Adipose tissue (tissue), 3 donors: ENCODE results near the gene GRP. TPM values are rescaled to one million over a fixed set of nuclear protein-coding genes. Genes with fewer than 3 reads are reported as not detected.

Experiments
- H3K27ac ChIP-seq: one replicate; pipeline ENCODE4 v1.5.1; 2013; ENCODE audit warnings: low read depth, low read length
- WGBS, 3 donors: extraction: QIAGEN DNeasy Blood & Tissue Kit; methylation state at CpG; one replicate each; pipeline ENCODE4 v1.1.7; 2013; 5-methylcytosine and 5-hydroxymethylcytosine counted together
- polyA plus RNA-seq, 3 donors: library from polyadenylated mRNA; stranded (reverse); fragments of 200-250 nt; gene quantifications; one replicate each; pipeline ENCODE4 v1.2.3, GENCODE V29; 2013
- donor health status: healthy with polysubstance abuse.
- donor health status: Bipolar disorder and iron deficiency.
- donor health status: healthy.

GRP gene
- polyA plus RNA-seq, 3 donors: 0.31 TPM; not detected in 2

- WGBS, 3 donors: 6 to 10% (median 7%) methylated on average over 17 of the region's 17 CpGs
- H3K27ac ChIP-seq: no peak overlapping the region
Measured at GRCh38 chr18:59264121-59264571, 44.2 kb downstream of the GRP start.

GRCh38 chr18:59264651-59265245, 44.8 kb downstream of the GRP start:
- no peak overlapping the region for H3K27ac ChIP-seq
- WGBS, 3 donors: 5 to 6% (median 5%) methylated on average over 41 of the region's 41 CpGs

GRCh38 chr18:59265246-59265973, 45.5 kb downstream of the GRP start:
- H3K27ac ChIP-seq: no peak overlapping the region
- WGBS, 3 donors: 2 to 5% (median 3%) methylated on average over 35 to 38 of the region's 38 CpGs

DNA sequence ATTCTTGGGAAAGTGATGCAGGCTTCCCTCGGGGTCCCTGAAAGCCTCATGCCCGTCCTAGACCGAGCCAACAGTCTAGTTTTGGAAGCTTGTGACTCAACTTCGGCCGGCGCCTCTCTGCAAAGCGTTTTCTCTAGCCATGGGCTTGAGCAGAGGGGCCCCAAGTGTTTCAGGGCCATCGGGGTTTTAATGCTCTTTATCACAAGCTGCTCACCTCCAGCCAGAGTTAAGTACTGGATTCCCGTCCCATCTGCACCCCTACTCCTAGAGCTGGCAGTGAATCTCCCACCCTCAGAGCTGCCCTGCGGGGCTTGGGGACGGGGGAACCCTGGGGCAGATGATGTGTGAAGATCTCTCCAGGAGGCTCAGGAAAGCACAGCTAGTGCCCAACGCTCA, 46.0 kb downstream of the GRP start:
- H3K27ac ChIP-seq: no peak overlapping the region
- WGBS, 3 donors: 4 to 10% (median 10%) methylated on average over 12 of the region's 12 CpGs

DNA sequence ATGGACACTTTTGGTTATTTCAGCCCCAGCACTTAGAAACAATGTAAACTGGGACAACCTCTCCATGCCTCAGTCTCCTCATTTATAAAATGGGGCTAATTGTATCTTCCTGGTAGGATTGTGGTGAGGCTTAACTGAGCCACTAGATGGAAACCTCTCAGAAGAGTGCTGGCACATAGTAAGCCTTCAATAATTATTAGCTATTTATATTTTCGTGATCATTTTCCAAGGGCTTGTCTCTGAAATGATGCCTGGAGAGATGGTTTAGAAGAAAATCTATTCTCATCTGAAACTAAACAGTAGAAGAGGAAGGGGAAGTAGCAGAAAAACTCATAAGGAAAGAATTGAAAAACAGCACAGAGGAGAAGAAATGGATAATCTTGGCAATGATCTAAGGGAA, 46.5 kb downstream of the GRP start:
- WGBS, 3 donors: 11 to 30% (median 26%) methylated on average over 1 of the region's 1 CpG
- no peak overlapping the region for H3K27ac ChIP-seq

GRCh38 chr18:59266886-59267502, 47.0 kb downstream of the GRP start:
- no peak overlapping the region for H3K27ac ChIP-seq
- WGBS, 3 donors: 6 to 12% (median 11%) methylated on average over 10 of the region's 10 CpGs

- no peak overlapping the region for H3K27ac ChIP-seq
- WGBS, 3 donors: 1 to 4% (median 2%) methylated on average over 39 to 41 of the region's 41 CpGs
Measured at GRCh38 chr18:59267503-59268126, 47.7 kb downstream of the GRP start.

DNA sequence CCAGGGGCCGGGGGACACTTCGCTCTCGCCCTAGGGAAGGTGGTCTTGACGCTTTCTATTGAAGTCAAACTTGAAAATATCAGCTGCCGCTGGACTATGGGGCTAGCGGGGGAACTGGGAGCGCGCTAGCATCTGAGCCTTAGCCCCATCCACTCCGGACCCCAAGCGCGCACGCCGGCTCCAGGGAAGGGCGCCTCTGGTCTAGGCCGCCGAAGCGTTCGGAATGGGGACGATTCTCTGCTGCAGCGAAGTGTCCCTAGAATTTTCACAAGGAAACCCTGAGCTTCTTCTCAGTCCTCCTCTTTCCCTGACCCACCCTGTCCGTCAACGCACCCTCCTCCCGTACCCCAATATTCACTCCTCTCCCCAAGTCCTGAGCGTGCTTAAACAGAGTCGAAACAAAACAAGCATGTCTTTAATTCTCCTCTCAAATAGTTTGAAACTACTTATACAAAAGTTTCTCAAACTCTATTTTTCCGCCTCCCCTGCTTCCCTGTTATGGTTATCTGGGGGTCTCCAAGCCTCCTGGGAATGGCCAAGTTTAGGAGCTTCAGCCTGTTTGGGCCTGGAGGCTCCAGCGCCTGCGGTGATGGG, 48.3 kb downstream of the GRP start:
- H3K27ac ChIP-seq: no peak overlapping the region
- WGBS, 3 donors: 7 to 11% (median 7%) methylated on average over 28 of the region's 28 CpGs

GRCh38 chr18:59268721-59269562, 49.0 kb downstream of the GRP start:
- H3K27ac ChIP-seq: no peak overlapping the region
- WGBS, 3 donors: 1 to 3% (median 2%) methylated on average over 67 to 90 of the region's 90 CpGs

GRCh38 chr18:59269563-59270119, 49.7 kb downstream of the GRP start:
- WGBS, 3 donors: 6 to 14% (median 7%) methylated on average over 12 to 17 of the region's 17 CpGs
- no peak overlapping the region for H3K27ac ChIP-seq

DNA sequence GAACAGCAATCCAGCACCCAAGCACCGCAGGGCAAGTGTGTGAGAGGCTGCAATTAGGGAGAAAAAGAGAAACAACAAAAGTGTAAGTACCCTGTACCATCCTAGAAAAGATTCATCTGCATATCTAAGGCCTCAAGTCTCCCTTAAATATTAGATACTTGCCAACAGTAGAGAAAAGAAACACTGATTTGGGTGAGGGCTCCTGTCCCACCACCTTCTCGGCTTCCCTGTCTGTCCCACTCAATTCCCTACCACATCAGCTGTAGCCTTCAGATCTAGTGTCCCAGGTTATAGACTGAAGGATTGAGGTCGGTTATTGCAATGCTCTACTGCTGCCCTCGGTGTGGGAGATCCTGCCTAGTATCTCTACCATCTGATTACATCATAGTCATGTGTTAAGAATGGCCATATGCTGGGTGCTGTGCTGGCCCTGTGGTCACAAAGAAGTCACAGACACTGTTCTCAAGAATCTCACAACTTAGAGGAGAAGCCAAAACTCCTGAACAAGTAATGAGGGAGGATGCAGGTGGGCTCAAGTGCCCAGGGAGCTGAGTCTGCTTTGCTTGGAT, 50.8 kb downstream of the GRP start:
- no peak overlapping the region for H3K27ac ChIP-seq
- 15 to 29% (median 20%) methylated on average over 4 of the region's 4 CpGs for WGBS, 3 donors

DNA sequence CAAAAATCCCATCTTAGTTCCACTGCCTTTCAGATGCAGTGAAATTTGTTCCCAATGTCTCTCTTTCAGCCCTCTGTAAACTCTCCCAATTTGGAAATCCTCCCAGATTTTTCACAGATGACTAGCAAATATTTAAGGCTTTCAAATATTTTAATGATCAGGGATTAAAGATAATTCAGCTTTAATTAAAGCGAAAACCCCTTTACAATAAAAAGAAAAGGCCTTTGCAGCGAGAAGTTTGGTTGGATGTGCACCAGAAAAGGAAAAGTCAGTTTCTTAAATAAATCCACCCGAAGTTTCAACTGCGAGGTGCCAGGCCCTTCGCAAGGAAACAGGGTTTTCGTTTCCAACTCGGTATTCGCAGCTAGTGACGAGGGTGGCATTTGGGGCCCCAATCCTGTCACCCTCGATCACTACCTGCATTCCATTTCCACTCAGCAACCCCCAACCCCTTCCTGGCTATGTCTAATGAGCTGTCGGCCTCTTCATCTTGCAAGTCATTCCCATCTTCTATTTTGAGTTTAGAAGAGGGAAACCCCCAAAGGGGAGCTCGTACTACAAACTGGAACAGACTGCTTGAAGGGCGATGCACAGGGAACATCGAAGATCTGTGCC, 51.8 kb downstream of the GRP start:
- 15 to 21% (median 20%) methylated on average over 14 of the region's 14 CpGs for WGBS, 3 donors
- no peak overlapping the region for H3K27ac ChIP-seq

GRCh38 chr18:59272221-59272888, 52.4 kb downstream of the GRP start:
- WGBS, 3 donors: 3 to 5% (median 3%) methylated on average over 51 to 52 of the region's 52 CpGs

GRCh38 chr18:59272891-59273758, 53.2 kb downstream of the GRP start, which contains the start of gene RAX:
Gene RAX, minus strand, starts transcription at chr18:59273454. Its CDS starts 248 bp downstream, at chr18:59273206.
- 1 to 3% (median 2%) methylated on average over 74 to 88 of the region's 88 CpGs for WGBS, 3 donors

More at GRCh38 chr18:59272221-59272888, 52.4 kb downstream of the GRP start:
- H3K27ac ChIP-seq: no peak overlapping the region

GRCh38 chr18:59273759-59274532, 54.0 kb downstream of the GRP start:
- no peak overlapping the region for H3K27ac ChIP-seq
- 3 to 5% (median 4%) methylated on average over 48 of the region's 48 CpGs for WGBS, 3 donors

More at GRCh38 chr18:59272891-59273758, 53.2 kb downstream of the GRP start, which contains the start of gene RAX:
- H3K27ac ChIP-seq: no peak within 1 kb of the TSS
